ENCODE results near the gene IFI16.

- TF ChIP-seq, protein P1, sequence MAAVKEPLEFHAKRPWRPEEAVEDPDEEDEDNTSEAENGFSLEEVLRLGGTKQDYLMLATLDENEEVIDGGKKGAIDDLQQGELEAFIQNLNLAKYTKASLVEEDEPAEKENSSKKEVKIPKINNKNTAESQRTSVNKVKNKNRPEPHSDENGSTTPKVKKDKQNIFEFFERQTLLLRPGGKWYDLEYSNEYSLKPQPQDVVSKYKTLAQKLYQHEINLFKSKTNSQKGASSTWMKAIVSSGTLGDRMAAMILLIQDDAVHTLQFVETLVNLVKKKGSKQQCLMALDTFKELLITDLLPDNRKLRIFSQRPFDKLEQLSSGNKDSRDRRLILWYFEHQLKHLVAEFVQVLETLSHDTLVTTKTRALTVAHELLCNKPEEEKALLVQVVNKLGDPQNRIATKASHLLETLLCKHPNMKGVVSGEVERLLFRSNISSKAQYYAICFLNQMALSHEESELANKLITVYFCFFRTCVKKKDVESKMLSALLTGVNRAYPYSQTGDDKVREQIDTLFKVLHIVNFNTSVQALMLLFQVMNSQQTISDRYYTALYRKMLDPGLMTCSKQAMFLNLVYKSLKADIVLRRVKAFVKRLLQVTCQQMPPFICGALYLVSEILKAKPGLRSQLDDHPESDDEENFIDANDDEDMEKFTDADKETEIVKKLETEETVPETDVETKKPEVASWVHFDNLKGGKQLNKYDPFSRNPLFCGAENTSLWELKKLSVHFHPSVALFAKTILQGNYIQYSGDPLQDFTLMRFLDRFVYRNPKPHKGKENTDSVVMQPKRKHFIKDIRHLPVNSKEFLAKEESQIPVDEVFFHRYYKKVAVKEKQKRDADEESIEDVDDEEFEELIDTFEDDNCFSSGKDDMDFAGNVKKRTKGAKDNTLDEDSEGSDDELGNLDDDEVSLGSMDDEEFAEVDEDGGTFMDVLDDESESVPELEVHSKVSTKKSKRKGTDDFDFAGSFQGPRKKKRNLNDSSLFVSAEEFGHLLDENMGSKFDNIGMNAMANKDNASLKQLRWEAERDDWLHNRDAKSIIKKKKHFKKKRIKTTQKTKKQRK (IDR thresholded peaks at IDR 0.05; ENCODE audit: low read depth, low read length): no peak
- TF ChIP-seq EP300 (IDR thresholded peaks at IDR 0.05; ENCODE audit: borderline replicate concordance in 1 of 2, control insufficient read depth in 1 of 2, low read depth in 2 of 2, low read length in 2 of 2) (no peak), MEF2A (IDR thresholded peaks at IDR 0.05; ENCODE audit: insufficient read depth, low read depth, low read length) (no peak)
These were observed 31.4 kb downstream of the IFI16 start for GRCh38 chr1:159040893-159041724.
